ENCODE measurements around the gene MIP.

The MIP gene

GRCh38 chr12:56477521-56478225, 23.2 kb upstream of the MIP start:
- no peak for TF ChIP-seq ZNF274 (IDR thresholded peaks at IDR 0.05; ENCODE audit: low read depth, low read length)
- no peak overlapping the region for H3K4me3 ChIP-seq (ENCODE audit: low read length)

- no peak for TF ChIP-seq ZNF274 (IDR thresholded peaks at IDR 0.05; ENCODE audit: low read depth, low read length)
- H3K4me3 ChIP-seq (ENCODE audit: low read length) = no peak overlapping the region
These were observed 22.5 kb upstream of the MIP start for GRCh38 chr12:56476972-56477432.

- TF ChIP-seq ZNF274 (IDR thresholded peaks at IDR 0.05; ENCODE audit: low read depth, low read length) = no peak
These were observed 21.7 kb upstream of the MIP start for GRCh38 chr12:56476143-56476542.

GRCh38 chr12:56474389-56474788, 19.9 kb upstream of the MIP start:
- H3K4me3 ChIP-seq (ENCODE audit: low read length) = no peak overlapping the region
- no peak for TF ChIP-seq ZNF274 (IDR thresholded peaks at IDR 0.05; ENCODE audit: low read depth, low read length)

More at GRCh38 chr12:56476143-56476542, 21.7 kb upstream of the MIP start:
- H3K4me3 ChIP-seq (ENCODE audit: low read length) = no peak overlapping the region

- no peak for TF ChIP-seq ZNF274 (IDR thresholded peaks at IDR 0.05; ENCODE audit: low read depth, low read length)
These were observed 14.8 kb upstream of the MIP start for GRCh38 chr12:56469007-56469930.

GRCh38 chr12:56468216-56469006, 14.0 kb upstream of the MIP start, which contains the start of gene SPRYD4:
Gene SPRYD4 (plus strand): TSS chr12:56468578. CDS start chr12:56468592, 14 bp downstream.
- no peak for TF ChIP-seq ZNF274 (IDR thresholded peaks at IDR 0.05; ENCODE audit: low read depth, low read length)

More at GRCh38 chr12:56469007-56469930, 14.8 kb upstream of the MIP start:
- peak overlapping the region; percentile 73 for H3K4me3 ChIP-seq (ENCODE audit: low read length)

GRCh38 chr12:56462565-56462964, 8.1 kb upstream of the MIP start:
- no peak for TF ChIP-seq ZNF274 (IDR thresholded peaks at IDR 0.05; ENCODE audit: low read depth, low read length)
- H3K4me3 ChIP-seq (ENCODE audit: low read length) = no peak overlapping the region

More at GRCh38 chr12:56468216-56469006, 14.0 kb upstream of the MIP start, which contains the start of gene SPRYD4:
- peak within 1 kb of the TSS; percentile 73 for H3K4me3 ChIP-seq (ENCODE audit: low read length)

GRCh38 chr12:56461235-56462159, 7.0 kb upstream of the MIP start:
- no peak overlapping the region for H3K4me3 ChIP-seq (ENCODE audit: low read length)
- TF ChIP-seq ZNF274 (IDR thresholded peaks at IDR 0.05; ENCODE audit: low read depth, low read length) = no peak

- no peak for TF ChIP-seq ZNF274 (IDR thresholded peaks at IDR 0.05; ENCODE audit: low read depth, low read length)
- no peak overlapping the region for H3K4me3 ChIP-seq (ENCODE audit: low read length)
These were observed 3.4 kb upstream of the MIP start for GRCh38 chr12:56457817-56458216.

- no peak overlapping the region for H3K4me3 ChIP-seq (ENCODE audit: low read length)
- TF ChIP-seq ZNF274 (IDR thresholded peaks at IDR 0.05; ENCODE audit: low read depth, low read length) = no peak
These were observed 3.3 kb downstream of the MIP start for GRCh38 chr12:56451147-56451546.

GRCh38 chr12:56450241-56450640, 4.2 kb downstream of the MIP start:
- no peak overlapping the region for H3K4me3 ChIP-seq (ENCODE audit: low read length)
- TF ChIP-seq ZNF274 (IDR thresholded peaks at IDR 0.05; ENCODE audit: low read depth, low read length) = no peak

GRCh38 chr12:56449622-56449984, 4.9 kb downstream of the MIP start:
- peak overlapping the region; percentile 81 for H3K4me3 ChIP-seq (ENCODE audit: low read length)
- no peak for TF ChIP-seq ZNF274 (IDR thresholded peaks at IDR 0.05; ENCODE audit: low read depth, low read length)
